ENCODE measurements around the gene CMBL. TPM values are rescaled to one million over a fixed set of nuclear protein-coding genes. Genes with fewer than 3 reads are reported as not detected.

The CMBL gene
- total and polyA plus RNA-seq, 2 donors (not counting 1 experiment from before 2014, with no cell fraction given) = not detected

DNA sequence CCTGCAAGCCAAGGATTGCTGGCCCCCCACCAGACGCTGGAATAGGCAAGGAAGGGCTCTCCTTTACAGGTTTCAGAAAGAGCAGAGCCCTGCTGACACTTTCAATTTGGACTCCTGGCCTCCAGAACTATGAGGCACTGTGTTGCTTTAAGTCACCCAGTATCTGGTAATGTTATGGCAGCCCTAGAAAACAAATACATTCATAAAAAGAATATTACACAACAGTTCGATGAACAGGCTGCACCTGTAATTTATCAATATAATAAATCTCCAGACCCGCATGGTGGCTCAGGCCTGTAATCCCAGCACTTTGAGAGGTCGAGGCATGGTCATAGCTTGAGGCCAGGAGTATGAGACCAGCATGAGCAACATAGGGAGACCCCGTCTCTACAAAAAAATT lies 7.5 kb downstream of the CMBL start:
- H3K27ac Mint-ChIP-seq = no peak overlapping the region
- POLR2A ChIA-PET = no interaction called here
- H3K79me2 ChIP-seq (ENCODE audit: control insufficient read depth, insufficient read depth, low read length) = no peaks in the 10 kb centered on the region
- H3K4me3 Mint-ChIP-seq = no peak overlapping the region
- ATAC-seq (ENCODE audit: low read depth) (no peak), DNase-seq (no peak)
- no peak overlapping the region for H3K27ac ChIP-seq (ENCODE audit: low read length in 2 of 2)
- intact Hi-C loops (cut with micrococcal nuclease) = no loop called here
- no peaks in the 10 kb centered on the region for H3K9me3 Mint-ChIP-seq (ENCODE audit: insufficient read depth)
- H3K27me3 ChIP-seq (replicated peaks in 1 of 4; ENCODE audit: control extremely low read depth in 1 of 4, control insufficient read depth in 3 of 4, insufficient read depth in 4 of 4, low read length in 3 of 4) = no peaks in the 10 kb centered on the region
- no peaks in the 10 kb centered on the region for H3K36me3 ChIP-seq (replicated peaks in 1 of 2; ENCODE audit: control extremely low read depth in 1 of 2, control insufficient read depth in 1 of 2, extremely low read depth in 1 of 2, insufficient read depth in 2 of 2, low read length in 1 of 2)
- no peak for TF ChIP-seq EZH2 (IDR thresholded peaks at IDR 0.05; ENCODE audit: borderline replicate concordance, insufficient read depth, low read depth, low read length, poor library complexity, severe bottlenecking)
- TF ChIP-seq, protein P1, sequence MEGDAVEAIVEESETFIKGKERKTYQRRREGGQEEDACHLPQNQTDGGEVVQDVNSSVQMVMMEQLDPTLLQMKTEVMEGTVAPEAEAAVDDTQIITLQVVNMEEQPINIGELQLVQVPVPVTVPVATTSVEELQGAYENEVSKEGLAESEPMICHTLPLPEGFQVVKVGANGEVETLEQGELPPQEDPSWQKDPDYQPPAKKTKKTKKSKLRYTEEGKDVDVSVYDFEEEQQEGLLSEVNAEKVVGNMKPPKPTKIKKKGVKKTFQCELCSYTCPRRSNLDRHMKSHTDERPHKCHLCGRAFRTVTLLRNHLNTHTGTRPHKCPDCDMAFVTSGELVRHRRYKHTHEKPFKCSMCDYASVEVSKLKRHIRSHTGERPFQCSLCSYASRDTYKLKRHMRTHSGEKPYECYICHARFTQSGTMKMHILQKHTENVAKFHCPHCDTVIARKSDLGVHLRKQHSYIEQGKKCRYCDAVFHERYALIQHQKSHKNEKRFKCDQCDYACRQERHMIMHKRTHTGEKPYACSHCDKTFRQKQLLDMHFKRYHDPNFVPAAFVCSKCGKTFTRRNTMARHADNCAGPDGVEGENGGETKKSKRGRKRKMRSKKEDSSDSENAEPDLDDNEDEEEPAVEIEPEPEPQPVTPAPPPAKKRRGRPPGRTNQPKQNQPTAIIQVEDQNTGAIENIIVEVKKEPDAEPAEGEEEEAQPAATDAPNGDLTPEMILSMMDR (IDR thresholded peaks at IDR 0.05) = no peak
- H3K4me2 ChIP-seq (replicated peaks; ENCODE audit: low read depth, low read length, poor library complexity, severe bottlenecking) = no peak overlapping the region
- WGBS (ENCODE audit: insufficient coverage) = 98% methylated on average over 5 of the region's 5 CpGs
- no peak overlapping the region for H3K4me3 ChIP-seq (ENCODE audit: control extremely low read depth in 1 of 5, extremely low read depth in 1 of 5, insufficient read depth in 1 of 5, low read depth in 2 of 5, low read length in 4 of 5)
- H3K4me1 Mint-ChIP-seq = no peaks in the 10 kb centered on the region
- no peak overlapping the region for H3K9ac ChIP-seq (ENCODE audit: low read length)
- no peaks in the 10 kb centered on the region for H4K20me1 ChIP-seq (ENCODE audit: control insufficient read depth, insufficient read depth, low read length, poor library complexity, severe bottlenecking)
- H2AFZ ChIP-seq (ENCODE audit: insufficient read depth, low read depth, low read length, poor library complexity, severe bottlenecking) = no peak overlapping the region
- CTCF ChIA-PET = no interaction called here
- H3K27me3 Mint-ChIP-seq = peaks cover 19% of the 10 kb centered on the region
- peaks cover 0 to 2% (median 0%) of the 10 kb centered on the region in 3 donors for H3K9me3 ChIP-seq (ENCODE audit: control extremely low read depth in 1 of 3, control insufficient read depth in 2 of 3, insufficient read depth in 1 of 3, low read length in 2 of 3)
- no peaks in the 10 kb centered on the region for H3K4me1 ChIP-seq (ENCODE audit: control insufficient read depth in 2 of 2, insufficient read depth in 2 of 2, low read length in 2 of 2)

DNA sequence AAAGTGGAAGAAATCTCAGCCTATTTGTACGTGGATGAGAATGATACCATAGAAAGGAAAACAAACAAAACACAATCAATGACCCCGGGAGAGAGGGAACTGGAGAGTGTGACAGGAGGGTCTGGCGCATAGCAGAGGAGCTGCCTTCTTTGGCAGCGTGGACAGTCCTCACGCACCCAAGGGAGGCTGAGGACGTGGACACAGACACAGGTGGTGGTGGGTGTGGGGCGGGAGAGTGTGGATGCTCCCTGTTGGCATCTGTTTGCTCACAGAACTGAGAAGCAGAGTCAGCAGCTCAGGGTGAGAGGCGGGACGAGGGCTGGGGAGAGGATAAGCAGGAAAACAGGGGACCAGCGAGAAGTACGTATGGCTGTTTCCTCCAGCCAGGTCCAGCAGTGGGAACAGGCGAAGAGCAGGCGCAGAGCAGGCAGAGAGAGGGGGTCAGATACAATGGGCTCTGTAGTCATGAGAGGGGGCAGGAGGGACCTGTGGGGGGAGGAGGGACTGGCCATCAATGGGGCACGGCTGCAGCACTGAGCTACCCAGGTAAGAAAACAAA lies 10.0 kb downstream of the CMBL start:
- H3K4me3 Mint-ChIP-seq = no peak overlapping the region
- ChIA-PET CTCF (no interaction called here), POLR2A (no interaction called here)
- no peak overlapping the region for H3K9ac ChIP-seq (ENCODE audit: low read length)
- no peaks in the 10 kb centered on the region for H3K4me1 ChIP-seq (ENCODE audit: control insufficient read depth in 2 of 2, insufficient read depth in 2 of 2, low read length in 2 of 2)
- no peak overlapping the region for H3K27ac ChIP-seq (ENCODE audit: low read length in 2 of 2)
- H3K9me3 Mint-ChIP-seq (ENCODE audit: insufficient read depth) = no peaks in the 10 kb centered on the region
- ATAC-seq (ENCODE audit: low read depth) = no peak
- no peak overlapping the region for H3K4me3 ChIP-seq (ENCODE audit: control extremely low read depth in 1 of 5, extremely low read depth in 1 of 5, insufficient read depth in 1 of 5, low read depth in 2 of 5, low read length in 4 of 5)
- H2AFZ ChIP-seq (ENCODE audit: insufficient read depth, low read depth, low read length, poor library complexity, severe bottlenecking) = no peak overlapping the region
- no peaks in the 10 kb centered on the region for H3K4me1 Mint-ChIP-seq
- WGBS (ENCODE audit: insufficient coverage) = 97% methylated on average over 12 of the region's 14 CpGs
- no peaks in the 10 kb centered on the region for H3K79me2 ChIP-seq (ENCODE audit: control insufficient read depth, insufficient read depth, low read length)
- H3K27me3 ChIP-seq (replicated peaks in 1 of 4; ENCODE audit: control extremely low read depth in 1 of 4, control insufficient read depth in 3 of 4, insufficient read depth in 4 of 4, low read length in 3 of 4) = no peaks in the 10 kb centered on the region
- no peak for DNase-seq
- H3K27me3 Mint-ChIP-seq = peaks cover 20% of the 10 kb centered on the region
- no peaks in the 10 kb centered on the region for H3K36me3 ChIP-seq (replicated peaks in 1 of 2; ENCODE audit: control extremely low read depth in 1 of 2, control insufficient read depth in 1 of 2, extremely low read depth in 1 of 2, insufficient read depth in 2 of 2, low read length in 1 of 2)
- H4K20me1 ChIP-seq (ENCODE audit: control insufficient read depth, insufficient read depth, low read length, poor library complexity, severe bottlenecking) = no peaks in the 10 kb centered on the region
- no peak overlapping the region for H3K27ac Mint-ChIP-seq
- H3K4me2 ChIP-seq (replicated peaks; ENCODE audit: low read depth, low read length, poor library complexity, severe bottlenecking) = no peak overlapping the region
- intact Hi-C loops (cut with micrococcal nuclease) = no loop called here
- TF ChIP-seq, protein P1 (IDR thresholded peaks at IDR 0.05) = no peak
- TF ChIP-seq EZH2 (IDR thresholded peaks at IDR 0.05; ENCODE audit: borderline replicate concordance, insufficient read depth, low read depth, low read length, poor library complexity, severe bottlenecking) = no peak
- peaks cover 0 to 2% (median 0%) of the 10 kb centered on the region in 3 donors for H3K9me3 ChIP-seq (ENCODE audit: control extremely low read depth in 1 of 3, control insufficient read depth in 2 of 3, insufficient read depth in 1 of 3, low read length in 2 of 3)

Data from B cell (primary cell).